ENCODE results near the gene RYR2.

DNA sequence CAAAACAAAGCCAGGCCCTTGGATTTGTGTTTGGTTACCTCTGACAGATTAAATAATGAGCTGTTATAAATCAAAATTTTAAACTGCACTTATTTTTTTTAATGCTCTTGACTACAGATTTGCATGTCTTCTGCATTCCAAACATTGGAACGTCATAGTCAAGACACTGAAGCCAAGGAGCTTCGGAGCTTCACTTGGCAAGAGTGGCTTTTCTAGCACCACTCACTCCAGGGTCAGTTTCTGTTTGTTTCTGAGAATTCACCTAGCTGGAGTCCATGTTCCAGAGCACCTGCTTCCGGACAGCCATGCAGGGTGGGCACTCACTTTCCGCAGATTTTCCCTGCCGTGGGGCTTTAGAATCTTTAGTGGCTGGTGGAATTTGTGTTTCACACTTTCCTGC lies 645.8 kb downstream of the RYR2 start:
- TF ChIP-seq, protein P1, sequence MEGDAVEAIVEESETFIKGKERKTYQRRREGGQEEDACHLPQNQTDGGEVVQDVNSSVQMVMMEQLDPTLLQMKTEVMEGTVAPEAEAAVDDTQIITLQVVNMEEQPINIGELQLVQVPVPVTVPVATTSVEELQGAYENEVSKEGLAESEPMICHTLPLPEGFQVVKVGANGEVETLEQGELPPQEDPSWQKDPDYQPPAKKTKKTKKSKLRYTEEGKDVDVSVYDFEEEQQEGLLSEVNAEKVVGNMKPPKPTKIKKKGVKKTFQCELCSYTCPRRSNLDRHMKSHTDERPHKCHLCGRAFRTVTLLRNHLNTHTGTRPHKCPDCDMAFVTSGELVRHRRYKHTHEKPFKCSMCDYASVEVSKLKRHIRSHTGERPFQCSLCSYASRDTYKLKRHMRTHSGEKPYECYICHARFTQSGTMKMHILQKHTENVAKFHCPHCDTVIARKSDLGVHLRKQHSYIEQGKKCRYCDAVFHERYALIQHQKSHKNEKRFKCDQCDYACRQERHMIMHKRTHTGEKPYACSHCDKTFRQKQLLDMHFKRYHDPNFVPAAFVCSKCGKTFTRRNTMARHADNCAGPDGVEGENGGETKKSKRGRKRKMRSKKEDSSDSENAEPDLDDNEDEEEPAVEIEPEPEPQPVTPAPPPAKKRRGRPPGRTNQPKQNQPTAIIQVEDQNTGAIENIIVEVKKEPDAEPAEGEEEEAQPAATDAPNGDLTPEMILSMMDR (conservative IDR thresholded peaks at IDR 0.05): no peak
- no peak for TF ChIP-seq ZFX (IDR thresholded peaks at IDR 0.05)
